Measurements from ENCODE around the gene TBC1D7. TPM values are rescaled to one million over a fixed set of nuclear protein-coding genes. Genes with fewer than 3 reads are reported as not detected.
A peak's percentile ranks its signal among the peaks of the same experiment; 100 is the strongest.

The TBC1D7 gene
- polyA plus RNA-seq, 2 of the 4 experiments (the other 2 are of a cell fraction) = 34.6 to 55.9 TPM

DNA sequence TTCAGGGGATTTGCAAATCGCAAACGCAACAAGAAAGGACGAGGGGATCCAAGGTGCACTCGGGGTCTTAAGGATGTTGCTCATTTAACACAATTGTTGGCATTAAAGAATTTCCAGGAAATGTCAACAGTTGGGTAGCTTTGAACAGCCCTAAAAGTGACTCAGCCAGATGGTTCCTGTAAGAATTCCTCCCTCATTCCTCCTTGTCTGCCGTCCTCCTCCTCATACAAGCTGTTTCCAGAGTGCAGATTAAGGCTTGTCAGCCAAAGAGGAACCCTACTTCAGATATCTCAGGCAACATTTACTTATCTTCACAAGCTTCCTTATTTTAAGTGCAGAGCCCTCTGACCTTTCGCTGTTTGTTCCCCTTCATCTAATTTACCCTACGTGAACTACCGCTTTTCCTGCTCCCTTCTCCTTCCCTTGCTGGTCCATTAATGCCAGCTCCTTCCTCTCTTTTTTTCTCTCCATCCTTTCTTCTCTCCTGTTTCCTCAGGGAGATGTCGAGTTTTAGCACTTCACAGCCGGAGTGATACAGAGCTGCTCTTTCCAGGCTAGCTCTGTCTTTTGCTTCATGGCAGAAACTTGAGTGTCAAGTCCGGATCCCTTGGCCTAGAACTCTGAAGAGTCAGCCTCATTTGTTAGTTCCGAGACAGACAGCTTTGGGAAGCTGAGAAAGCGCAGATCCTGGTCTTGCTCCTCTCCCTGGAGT lies 26.1 kb upstream of the TBC1D7 start:
- peak in 1 of 2 experiments; percentile 48; a peak in 1 of 6 replicates for ATAC-seq
- no peak for FAIRE-seq
- DNase-seq (ENCODE audit: low read depth in 1 of 2, low spot score in 1 of 2) = no peak
- H3K9me3 ChIP-seq = no peaks in the 10 kb centered on the region
- H3K4me1 ChIP-seq = peaks cover 18% of the 10 kb centered on the region
- POLR2A ChIA-PET = interaction anchor here (0.8 to 1.5 kb wide), 3 partner anchors 26 to 261 kb away, joined by 3 to 4 read pairs (median 3); partner anchors contain the start of genes NOL7 and TBC1D7
- no peak for TF ChIP-seq CBX8 (IDR thresholded peaks at IDR 0.05)
- TF ChIP-seq MAFK (IDR thresholded peaks at IDR 0.05; ENCODE audit: partially characterized antibody) = no peak
- TF ChIP-seq HEYL (CRISPR knock-in tag; IDR thresholded peaks at IDR 0.05) = no peak
- no peak for TF ChIP-seq KDM1A (IDR thresholded peaks at IDR 0.05; ENCODE audit: low read depth)
- TF ChIP-seq ZC3H11A (IDR thresholded peaks at IDR 0.05) = no peak
- TF ChIP-seq CBX2 (IDR thresholded peaks at IDR 0.05; ENCODE audit: borderline replicate concordance, low read depth) = no peak
- TF ChIP-seq, protein P1, sequence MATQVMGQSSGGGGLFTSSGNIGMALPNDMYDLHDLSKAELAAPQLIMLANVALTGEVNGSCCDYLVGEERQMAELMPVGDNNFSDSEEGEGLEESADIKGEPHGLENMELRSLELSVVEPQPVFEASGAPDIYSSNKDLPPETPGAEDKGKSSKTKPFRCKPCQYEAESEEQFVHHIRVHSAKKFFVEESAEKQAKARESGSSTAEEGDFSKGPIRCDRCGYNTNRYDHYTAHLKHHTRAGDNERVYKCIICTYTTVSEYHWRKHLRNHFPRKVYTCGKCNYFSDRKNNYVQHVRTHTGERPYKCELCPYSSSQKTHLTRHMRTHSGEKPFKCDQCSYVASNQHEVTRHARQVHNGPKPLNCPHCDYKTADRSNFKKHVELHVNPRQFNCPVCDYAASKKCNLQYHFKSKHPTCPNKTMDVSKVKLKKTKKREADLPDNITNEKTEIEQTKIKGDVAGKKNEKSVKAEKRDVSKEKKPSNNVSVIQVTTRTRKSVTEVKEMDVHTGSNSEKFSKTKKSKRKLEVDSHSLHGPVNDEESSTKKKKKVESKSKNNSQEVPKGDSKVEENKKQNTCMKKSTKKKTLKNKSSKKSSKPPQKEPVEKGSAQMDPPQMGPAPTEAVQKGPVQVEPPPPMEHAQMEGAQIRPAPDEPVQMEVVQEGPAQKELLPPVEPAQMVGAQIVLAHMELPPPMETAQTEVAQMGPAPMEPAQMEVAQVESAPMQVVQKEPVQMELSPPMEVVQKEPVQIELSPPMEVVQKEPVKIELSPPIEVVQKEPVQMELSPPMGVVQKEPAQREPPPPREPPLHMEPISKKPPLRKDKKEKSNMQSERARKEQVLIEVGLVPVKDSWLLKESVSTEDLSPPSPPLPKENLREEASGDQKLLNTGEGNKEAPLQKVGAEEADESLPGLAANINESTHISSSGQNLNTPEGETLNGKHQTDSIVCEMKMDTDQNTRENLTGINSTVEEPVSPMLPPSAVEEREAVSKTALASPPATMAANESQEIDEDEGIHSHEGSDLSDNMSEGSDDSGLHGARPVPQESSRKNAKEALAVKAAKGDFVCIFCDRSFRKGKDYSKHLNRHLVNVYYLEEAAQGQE (IDR thresholded peaks at IDR 0.05) = no peak
- TF ChIP-seq EP300 (IDR thresholded peaks at IDR 0.05) = no peak
- TF ChIP-seq RAD21 (conservative IDR thresholded peaks at IDR 0.05 in 1 of 2, IDR thresholded peaks at IDR 0.05 in 1 of 2) = no peak
- TF ChIP-seq TP53 (CRISPR knock-in tag; IDR thresholded peaks at IDR 0.05) = no peak
- TF ChIP-seq JUNB (IDR thresholded peaks at IDR 0.05) = no peak
- TF ChIP-seq, protein P2, sequence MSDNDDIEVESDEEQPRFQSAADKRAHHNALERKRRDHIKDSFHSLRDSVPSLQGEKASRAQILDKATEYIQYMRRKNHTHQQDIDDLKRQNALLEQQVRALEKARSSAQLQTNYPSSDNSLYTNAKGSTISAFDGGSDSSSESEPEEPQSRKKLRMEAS (IDR thresholded peaks at IDR 0.05) = no peak
- no peak for TF ChIP-seq HMGXB4 (CRISPR knock-in tag; IDR thresholded peaks at IDR 0.05; ENCODE audit: borderline replicate concordance)
- no peak for TF ChIP-seq ESRRA (IDR thresholded peaks at IDR 0.05; ENCODE audit: borderline replicate concordance, low read length)
- TF ChIP-seq CEBPB (IDR thresholded peaks at IDR 0.05) = no peak
- no peak for TF ChIP-seq POLR2AphosphoS2 (conservative IDR thresholded peaks at IDR 0.05; ENCODE audit: low read length)
- no peak for TF ChIP-seq ZSCAN20 (CRISPR knock-in tag; IDR thresholded peaks at IDR 0.05)
- TF ChIP-seq FOSB (CRISPR knock-in tag; IDR thresholded peaks at IDR 0.05) = no peak
- TF ChIP-seq BHLHE40 (IDR thresholded peaks at IDR 0.05; ENCODE audit: low read depth, low read length) = no peak
- H3K27ac ChIP-seq = peak overlapping the region in 1 of 2 experiments; percentile 49; a peak in 1 of 6 replicates
- 88% methylated on average over 13 of the region's 13 CpGs for WGBS (ENCODE audit: missing lambda C conversion rate)
- no peak overlapping the region for H3K4me3 ChIP-seq
- CTCF ChIA-PET = interaction anchor here (0.7 kb wide), 1 partner anchor 16 kb away, joined by 3 read pairs; no protein-coding TSS in a partner anchor
- no peak overlapping the region for H3K4me2 ChIP-seq

DNA sequence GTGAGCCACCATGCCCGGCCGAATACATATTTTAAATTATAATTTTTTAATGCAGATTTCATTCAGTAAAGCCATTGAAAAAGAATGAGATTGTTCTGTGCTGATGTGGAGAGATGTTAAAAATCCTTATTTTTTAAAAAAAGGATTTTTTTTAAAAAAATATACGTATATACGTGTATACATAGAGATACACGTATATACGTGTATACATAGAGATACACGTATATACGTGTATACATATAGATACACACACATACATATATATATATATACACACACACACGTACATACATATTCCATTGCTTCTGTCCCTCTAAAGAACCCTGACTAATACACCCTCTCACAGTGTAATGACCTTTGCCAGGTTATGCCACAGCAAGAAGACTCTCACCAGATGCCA lies 23.8 kb upstream of the TBC1D7 start:
- no peak for TF ChIP-seq EHMT2 (IDR thresholded peaks at IDR 0.05; ENCODE audit: low read depth)
- no peak for TF ChIP-seq POLR2AphosphoS2 (conservative IDR thresholded peaks at IDR 0.05; ENCODE audit: low read length)
- no peak overlapping the region for H3K4me2 ChIP-seq
- ATAC-seq (no peak), DNase-seq (ENCODE audit: low read depth in 1 of 2, low spot score in 1 of 2) (no peak), FAIRE-seq (no peak)
- H3K27ac ChIP-seq = no peak overlapping the region
- ChIA-PET POLR2A (no interaction called here), CTCF (no interaction called here)
- H3K9me3 ChIP-seq = no peaks in the 10 kb centered on the region
- no peak overlapping the region for H3K4me3 ChIP-seq
- 90% methylated on average over 9 of the region's 9 CpGs for whole genome bisulfite sequencing (ENCODE audit: missing lambda C conversion rate)
- H3K4me1 ChIP-seq = peaks cover 18% of the 10 kb centered on the region

Measured in A549 (cell line).